ENCODE results near the gene DIP2C. TPM values are rescaled to one million over a fixed set of nuclear protein-coding genes. Genes with fewer than 3 reads are reported as not detected.
A peak's percentile ranks its signal among the peaks of the same experiment; 100 is the strongest.
"Not testable (repeated sequence)": the region's sequence is repeated elsewhere in the genome, so short reads cannot be mapped to it uniquely, and the experiment has no call there.

Gene DIP2C
- total RNA-seq, 1 donor from 2014 or later, result 23.1 TPM

DNA sequence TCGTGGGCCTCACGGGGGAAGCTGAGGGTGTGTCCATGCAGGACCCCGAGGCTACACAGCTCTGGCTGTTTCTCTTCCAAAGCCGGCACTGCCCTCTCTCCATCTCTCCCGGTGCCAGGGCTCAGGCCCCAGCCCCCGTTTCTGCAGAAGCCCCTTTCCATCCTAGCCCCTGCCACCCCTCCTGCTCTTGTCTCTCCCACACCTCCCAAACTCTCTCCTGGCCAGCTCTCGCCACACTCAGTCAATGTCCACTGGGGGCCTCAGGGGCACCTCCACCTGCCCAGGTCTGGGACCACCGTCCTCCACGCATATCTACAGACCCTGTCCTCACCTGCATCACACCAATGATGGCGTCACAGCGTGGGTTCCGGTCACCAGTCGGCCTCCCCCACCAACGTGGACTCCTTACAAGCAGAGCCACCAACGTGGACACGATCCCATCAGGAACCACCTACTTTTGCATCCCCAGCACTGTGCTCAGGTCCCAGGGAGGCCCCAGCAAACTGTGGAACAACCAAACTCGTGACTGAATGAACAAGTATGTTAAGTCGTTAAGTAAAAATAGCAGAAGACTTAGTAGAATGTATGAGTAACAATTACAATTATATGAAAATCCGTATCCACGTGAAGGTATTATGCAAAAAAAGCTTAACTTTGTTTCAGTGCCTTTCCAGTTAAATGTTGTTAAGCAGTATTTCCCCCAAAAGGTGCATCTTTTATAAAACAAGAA is 38.4 kb downstream of the DIP2C start:
- Mint-ChIP-seq H3K36me3 (no peaks in the 10 kb centered on the region), H3K4me3 (peak overlapping the region; percentile 3)
- DNase-seq (ENCODE audit: extremely low spot score, unreplicated experiment), result no peak

DNA sequence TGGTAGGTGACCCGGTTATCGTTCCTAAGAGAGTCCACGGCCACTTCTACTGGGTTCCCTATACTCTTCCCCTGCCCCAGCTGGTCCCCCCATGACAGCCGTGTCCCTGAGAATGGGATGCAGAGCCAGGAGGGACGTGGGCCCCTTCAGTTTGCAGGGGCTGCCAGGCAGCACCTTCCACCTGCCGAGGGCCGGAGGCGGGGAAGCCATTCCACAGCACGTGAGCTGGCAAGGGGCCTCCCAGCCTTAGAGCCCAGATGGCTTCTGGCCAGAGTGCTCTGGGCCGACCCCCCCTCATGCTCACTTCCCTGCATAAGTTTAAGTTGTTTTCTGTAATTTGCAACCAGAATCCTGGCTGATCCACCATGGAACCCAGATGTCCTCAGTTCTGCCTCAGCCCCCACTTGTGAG is 39.0 kb downstream of the DIP2C start:
- DNase-seq (ENCODE audit: extremely low spot score, unreplicated experiment), result no peak
- Mint-ChIP-seq H3K27ac (peak overlapping the region; percentile 72), H3K36me3 (no peaks in the 10 kb centered on the region), H3K9me3 (no peaks in the 10 kb centered on the region), H3K4me3 (no peak overlapping the region), H3K4me1 (ENCODE audit: unreplicated experiment) (peaks cover 32% of the 10 kb centered on the region), H3K27me3 (no peaks in the 10 kb centered on the region)
- TF ChIP-seq CTCF (conservative IDR thresholded peaks at IDR 0.05), result no peak

More for the DNA sequence above, 38.4 kb downstream of the DIP2C start:
- peaks cover 32% of the 10 kb centered on the region for H3K4me1 Mint-ChIP-seq (ENCODE audit: unreplicated experiment)
- no peaks in the 10 kb centered on the region for H3K27me3 Mint-ChIP-seq
- peak overlapping the region; percentile 72 for H3K27ac Mint-ChIP-seq
- TF ChIP-seq CTCF (conservative IDR thresholded peaks at IDR 0.05), result no peak
- no peaks in the 10 kb centered on the region for H3K9me3 Mint-ChIP-seq

GRCh38 chr10:649798-650440 is 39.5 kb downstream of the DIP2C start:
- H3K36me3 Mint-ChIP-seq, result no peaks in the 10 kb centered on the region
- DNase-seq (ENCODE audit: extremely low spot score, unreplicated experiment), result no peak
- no peak for TF ChIP-seq CTCF (conservative IDR thresholded peaks at IDR 0.05)
- no peaks in the 10 kb centered on the region for H3K9me3 Mint-ChIP-seq
- no peaks in the 10 kb centered on the region for H3K27me3 Mint-ChIP-seq
- H3K4me3 Mint-ChIP-seq, result peak overlapping the region; percentile 60
- H3K4me1 Mint-ChIP-seq (ENCODE audit: unreplicated experiment), result peaks cover 32% of the 10 kb centered on the region
- peak overlapping the region; percentile 72 for H3K27ac Mint-ChIP-seq

DNA sequence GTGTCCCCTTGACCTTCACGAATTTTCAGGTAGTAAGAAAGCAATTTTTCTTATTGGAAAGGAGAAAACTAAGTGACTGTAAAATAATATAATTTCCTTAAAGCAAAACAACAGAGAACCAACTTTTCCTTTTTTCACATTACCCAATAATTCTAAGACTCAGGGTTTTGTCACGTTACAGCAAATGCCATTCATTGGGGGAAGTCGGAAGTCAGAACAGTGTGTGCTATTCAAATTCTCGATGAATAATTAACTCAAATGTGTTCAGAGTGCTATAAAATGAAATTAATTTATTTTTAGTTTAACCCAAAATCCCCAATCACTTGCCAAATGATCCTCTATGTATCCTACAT is 40.0 kb downstream of the DIP2C start:
- Mint-ChIP-seq H3K4me1 (ENCODE audit: unreplicated experiment) (peaks cover 32% of the 10 kb centered on the region), H3K27me3 (no peaks in the 10 kb centered on the region), H3K9me3 (no peaks in the 10 kb centered on the region), H3K36me3 (peaks cover 5% of the 10 kb centered on the region), H3K27ac (peak overlapping the region; percentile 72), H3K4me3 (peak overlapping the region; percentile 60)
- no peak for DNase-seq (ENCODE audit: extremely low spot score, unreplicated experiment)
- no peak for TF ChIP-seq CTCF (conservative IDR thresholded peaks at IDR 0.05)

DNA sequence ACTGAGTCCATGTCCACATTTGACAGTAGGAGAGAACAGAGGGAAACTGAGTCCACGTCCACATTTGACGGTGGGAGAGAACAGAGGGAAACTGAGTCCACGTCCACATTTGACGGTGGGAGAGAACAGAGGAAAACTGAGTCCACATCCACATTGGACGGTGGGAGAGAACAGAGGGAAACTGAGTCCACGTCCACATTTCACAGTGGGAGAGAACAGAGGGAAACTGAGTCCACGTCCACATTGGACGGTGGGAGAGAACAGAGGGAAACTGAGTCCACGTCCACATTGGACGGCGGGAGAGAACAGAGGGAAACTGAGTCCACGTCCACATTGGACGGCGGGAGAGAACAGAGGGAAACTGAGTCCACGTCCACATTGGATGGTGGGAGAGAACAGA is 42.4 kb downstream of the DIP2C start:
- H3K27me3 Mint-ChIP-seq; H3K9me3 Mint-ChIP-seq; H3K27ac Mint-ChIP-seq; DNase-seq (ENCODE audit: extremely low spot score, unreplicated experiment); H3K4me3 Mint-ChIP-seq: not testable (repeated sequence)
- Mint-ChIP-seq H3K4me1 (ENCODE audit: unreplicated experiment) (peaks cover 26% of the 10 kb centered on the region), H3K36me3 (peaks cover 18% of the 10 kb centered on the region)

- peaks cover 20% of the 10 kb centered on the region for H3K4me1 Mint-ChIP-seq (ENCODE audit: unreplicated experiment)
- no peaks in the 10 kb centered on the region for H3K9me3 Mint-ChIP-seq
- H3K27ac Mint-ChIP-seq, result no peak overlapping the region
- H3K36me3 Mint-ChIP-seq, result peaks cover 18% of the 10 kb centered on the region
- H3K27me3 Mint-ChIP-seq, result no peaks in the 10 kb centered on the region
- no peak overlapping the region for H3K4me3 Mint-ChIP-seq
- no peak for DNase-seq (ENCODE audit: extremely low spot score, unreplicated experiment)
- no peak for TF ChIP-seq CTCF (conservative IDR thresholded peaks at IDR 0.05)
Observed at GRCh38 chr10:646118-646524, 43.3 kb downstream of the DIP2C start.

Data from type B pancreatic cell (in vitro differentiated cells).